Placental epithelial cell (primary cell): ENCODE measurements around the gene DGCR2. TPM values are rescaled to one million over a fixed set of nuclear protein-coding genes. Genes with fewer than 3 reads are reported as not detected.

ENCODE experiments used
- small RNA-seq: library from RNA; depleted of rRNA; stranded (forward); fragments of <200 nt; gene quantifications from one replicate; pipeline ENCODE3, GENCODE V24; 2012
- total RNA-seq: library from RNA; depleted of rRNA; stranded (reverse); fragments of >200 nt; gene quantifications from 2 replicates; pipeline ENCODE4 v1.2.3, GENCODE V29; 2012

Gene DGCR2
- 85.2 and 133 TPM in 2 replicates for total RNA-seq

DNA sequence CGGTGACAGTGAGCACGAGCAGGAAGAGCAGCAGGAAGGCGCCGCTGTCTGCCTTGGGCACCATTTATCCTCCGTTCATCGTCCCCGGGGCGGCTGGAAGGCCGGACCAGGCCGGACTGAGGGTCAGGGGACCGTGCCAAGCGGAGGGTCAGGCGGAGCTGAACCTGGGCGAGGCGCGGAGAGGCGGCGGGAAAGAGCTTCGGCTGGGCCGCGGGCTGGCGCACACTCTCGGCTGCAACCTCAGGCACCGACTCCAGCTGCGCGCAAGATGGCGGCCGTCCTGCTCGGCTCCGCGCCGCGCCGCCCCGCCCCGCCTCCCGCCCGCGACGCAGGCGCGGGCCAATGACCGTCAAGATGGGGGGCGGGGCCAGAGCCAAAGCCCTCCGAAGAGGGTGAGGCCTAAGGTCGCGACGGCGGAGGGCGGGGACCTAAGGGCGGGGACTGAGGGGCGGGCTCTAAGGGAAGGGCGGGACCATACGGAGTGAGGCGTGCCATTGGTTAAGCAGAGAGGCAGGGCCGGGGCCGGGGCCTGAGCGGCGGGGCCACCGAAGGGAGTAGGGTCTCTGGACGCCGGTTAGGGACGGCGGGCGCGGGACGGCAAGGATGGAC lies at the start of gene DGCR2:
TSS of gene DGCR2 (minus strand) at position 270 of the 609 bp plus-strand sequence. CDS start at position 64, 206 bp downstream.

DNA sequence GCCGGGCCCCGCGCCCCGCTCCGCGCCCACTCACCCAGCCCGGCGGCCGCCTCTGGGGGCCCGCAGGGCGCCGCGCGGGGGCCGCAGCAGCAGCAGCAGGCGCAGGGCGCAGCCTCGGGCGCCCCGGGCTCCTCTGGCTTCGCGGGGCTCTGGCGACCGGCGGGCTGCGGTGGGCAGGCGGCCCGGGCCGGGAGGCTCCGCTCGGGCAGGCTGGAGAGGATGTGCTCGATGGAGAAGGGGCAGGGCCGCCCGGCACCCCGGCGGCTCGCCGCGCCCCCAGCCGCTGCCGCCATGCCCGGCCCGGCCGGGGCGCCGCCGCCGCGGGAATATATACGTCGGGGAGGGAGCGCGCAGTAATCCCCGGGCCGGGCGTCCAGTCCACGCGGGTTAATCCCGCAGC lies 27.8 kb upstream of the DGCR2 start, which contains the start of gene GSC2:
TSS of gene GSC2 (minus strand) at position 302 of the 400 bp plus-strand sequence. CDS start at position 293, 9 bp downstream.

GRCh38 chr22:19130959-19131684 lies 8.9 kb upstream of the DGCR2 start, which contains the start of gene TSSK2:
Gene TSSK2 (plus strand): TSS chr22:19131308. CDS start chr22:19131400, 92 bp downstream.

Small RNA genes lying within 50 kb of the gene (small RNA-seq; reads per million reads assigned to genes)
- not detected for gene RF00019

Other genes starting within 250 kb of the DGCR2 start
- gene DGCR6, start 216.1 kb downstream of the DGCR2 start, total RNA-seq, result 2.0 and 5.5 TPM in 2 replicates
- 0.11 and 0.79 TPM in 2 replicates for gene PRODH, start 186.1 kb downstream of the DGCR2 start, total RNA-seq
- gene TSSK2, start 8.9 kb upstream of the DGCR2 start, total RNA-seq, result not detected in 2 replicates
- gene ESS2, start 22.2 kb upstream of the DGCR2 start, total RNA-seq, result 11.0 and 18.7 TPM in 2 replicates
- not detected in 2 replicates for gene GSC2, start 27.9 kb upstream of the DGCR2 start, total RNA-seq
- 94.6 and 158 TPM in 2 replicates for gene SLC25A1, start 56.3 kb upstream of the DGCR2 start, total RNA-seq
- 5.5 and 6.3 TPM in 2 replicates for gene CLTCL1, start 169.3 kb upstream of the DGCR2 start, total RNA-seq